SK-N-MC (cell line): ENCODE results near the gene EEF1B2.

Experiments
- EZH2 ChIP-seq: fragments of 200-600 bp; sonication (generic); IDR thresholded peaks from one replicate; pipeline ENCODE4 v1.6.1; 2017; ENCODE audit warnings: antibody characterized with exemption
- POLR2AphosphoS5 ChIP-seq: IDR thresholded peaks from 2 replicates; pipeline ENCODE4 v1.6.1; 2012; ENCODE audit warnings: mild to moderate bottlenecking, low read depth, low read length, borderline replicate concordance

GRCh38 chr2:206173147-206173546 lies 13.5 kb downstream of the EEF1B2 start:
- TF ChIP-seq EZH2 (no peak), POLR2AphosphoS5 (no peak)
